H1 (cell line): ENCODE measurements around the gene CLEC10A. TPM values are rescaled to one million over a fixed set of nuclear protein-coding genes. Genes with fewer than 3 reads are reported as not detected.

Experiments
- CTCF ChIA-PET: fragments of 300-600 bp; sonication (Branson Sonifier 250); formaldehyde crosslinking; loops from one replicate; lab custom pipeline; 2021; ENCODE audit not compliant: partially characterized antibody; lab: Charles Lee
- POLR2A ChIA-PET: fragments of 300-600 bp; sonication (Branson Sonifier 250); formaldehyde crosslinking; loops from one replicate; lab custom pipeline; 2021; ENCODE audit warnings: inconsistent platforms; ENCODE audit not compliant: partially characterized antibody; lab: Charles Lee
- DNase-seq, 2 experiments: peaks; one replicate each; pipeline versions ENCODE4 v3.0.0 to v3.0.0-alpha.2; 2010 to 2022; ENCODE audit warnings: low spot score in 2 of 2, low read depth in 1 of 2, mixed read lengths in 1 of 2
- FAIRE-seq: peaks from 2 replicates; lab custom pipeline; 2011; peaks lifted over from hg19 to GRCh38; lab: Jason Lieb, UNC
- H2AFZ ChIP-seq: 2 replicates; pipeline ENCODE4 v1.8.1; 2012; ENCODE audit warnings: low read length, inconsistent platforms
- H2AK5ac ChIP-seq: 2 replicates; pipeline ENCODE4 v1.6.1; 2013; ENCODE audit warnings: low read depth, low read length
- H2BK120ac ChIP-seq: replicated peaks from 2 replicates; pipeline ENCODE3; 2013; ENCODE audit warnings: low read depth, low read length, inconsistent platforms
- H2BK12ac ChIP-seq: 2 replicates; pipeline ENCODE4 v1.6.1; 2013; ENCODE audit warnings: low read depth, low read length
- H2BK15ac ChIP-seq: 2 replicates; pipeline ENCODE4 v1.6.1; 2013; ENCODE audit warnings: low read length
- H2BK20ac ChIP-seq: 2 replicates; pipeline ENCODE4 v1.6.1; 2013; ENCODE audit warnings: low read length
- H2BK5ac ChIP-seq: 2 replicates; pipeline ENCODE4 v1.6.1; 2013; ENCODE audit warnings: low read depth, low read length
- H3K14ac ChIP-seq: 2 replicates; pipeline ENCODE4 v1.6.1; 2013; ENCODE audit warnings: inconsistent platforms; ENCODE audit not compliant: insufficient read length
- H3K18ac ChIP-seq: 2 replicates; pipeline ENCODE4 v1.6.1; 2013; ENCODE audit warnings: low read length; ENCODE audit errors: extremely low read depth
- H3K23ac ChIP-seq: 2 replicates; pipeline ENCODE4 v1.6.1; 2013; ENCODE audit warnings: inconsistent platforms; ENCODE audit not compliant: insufficient read length
- H3K23me2 ChIP-seq: 2 replicates; pipeline ENCODE4 v1.6.1; 2013; ENCODE audit warnings: low read depth, low read length
- H3K27ac ChIP-seq: 2 replicates; pipeline ENCODE4 v1.6.1; 2011; ENCODE audit warnings: low read depth, low read length, inconsistent platforms
- H3K27me3 ChIP-seq, 4 experiments: replicated peaks in 1 of 4; 1 replicate in 1 of 4; 2 replicates in 3 of 4; pipeline versions ENCODE4 v1.6.1 to v1.8.1; 2011 to 2013; ENCODE audit warnings: low read length in 3 of 4, mild to moderate bottlenecking in 3 of 4, inconsistent platforms in 2 of 4, mixed read lengths in 2 of 4, moderate library complexity in 1 of 4; ENCODE audit not compliant: control insufficient read depth in 3 of 4, insufficient read depth in 3 of 4; ENCODE audit errors: extremely low read depth in 1 of 4
- H3K36me3 ChIP-seq, 4 experiments: 2 replicates each; pipeline versions ENCODE4 v1.6.1 to v1.8.1; 2011 to 2013; ENCODE audit warnings: mild to moderate bottlenecking in 4 of 4, low read length in 3 of 4, moderate library complexity in 2 of 4, control low read depth in 1 of 4, inconsistent platforms in 1 of 4; ENCODE audit not compliant: insufficient read depth in 4 of 4, control insufficient read depth in 2 of 4
- H3K4ac ChIP-seq: replicated peaks from 2 replicates; pipeline ENCODE3; 2013; ENCODE audit warnings: low read length, low read depth, mixed read lengths, inconsistent platforms; ENCODE audit not compliant: insufficient read length
- H3K4me1 ChIP-seq, 4 experiments: replicated peaks in 1 of 4; 1 replicate in 1 of 4; 2 replicates in 3 of 4; pipeline versions ENCODE4 v1.6.1 to v1.8.1; 2011 to 2013; ENCODE audit warnings: low read length in 3 of 4, inconsistent platforms in 2 of 4, mixed read lengths in 1 of 4; ENCODE audit not compliant: insufficient read depth in 4 of 4, control insufficient read depth in 3 of 4
- H3K4me2 ChIP-seq, 2 experiments: 2 replicates each; pipeline versions ENCODE4 v1.6.1 to v1.8.1; 2011 to 2013; ENCODE audit warnings: low read depth in 2 of 2, low read length in 2 of 2, control low read depth in 1 of 2, inconsistent platforms in 1 of 2, mild to moderate bottlenecking in 1 of 2; ENCODE audit not compliant: insufficient read depth in 1 of 2
- H3K4me3 ChIP-seq, 4 experiments: fragments of 200-600, 300-600 bp in 1 of 4; sonication (generic), shearing (Covaris generic), sonication (Bioruptor Twin) in 1 of 4; 2 replicates each; pipeline versions ENCODE4 v1.5.1 to v1.8.1; 2011 to 2016; ENCODE audit warnings: low read length in 4 of 4, low read depth in 3 of 4, control low read depth in 2 of 4, inconsistent platforms in 2 of 4, mild to moderate bottlenecking in 2 of 4, mixed read lengths in 1 of 4, moderate library complexity in 1 of 4; ENCODE audit not compliant: insufficient read depth in 2 of 4; ENCODE audit errors: extremely low read depth in 1 of 4
- H3K56ac ChIP-seq: replicated peaks from 2 replicates; pipeline ENCODE3; 2013; ENCODE audit warnings: low read depth, mild to moderate bottlenecking, mixed read lengths, low read length, inconsistent platforms; ENCODE audit not compliant: insufficient read length
- H3K79me1 ChIP-seq: 2 replicates; pipeline ENCODE4 v1.6.1; 2013; ENCODE audit warnings: low read depth, low read length, control low read depth
- H3K79me2 ChIP-seq, 2 experiments: 2 replicates each; pipeline versions ENCODE4 v1.6.1 to v1.8.1; 2012 to 2013; ENCODE audit warnings: low read length in 2 of 2, mild to moderate bottlenecking in 2 of 2, inconsistent platforms in 1 of 2; ENCODE audit not compliant: insufficient read depth in 2 of 2, control insufficient read depth in 1 of 2
- H3K9ac ChIP-seq, 4 experiments: replicated peaks in 1 of 4; 1 replicate in 1 of 4; 2 replicates in 3 of 4; pipeline versions ENCODE4 v1.6.1 to v1.8.1; 2011 to 2013; ENCODE audit warnings: low read depth in 3 of 4, low read length in 3 of 4, control low read depth in 2 of 4, mild to moderate bottlenecking in 2 of 4, moderate library complexity in 2 of 4, inconsistent platforms in 1 of 4; ENCODE audit errors: extremely low read depth in 1 of 4
- H3K9me3 ChIP-seq, 2 experiments: 2 replicates each; pipeline versions ENCODE4 v1.6.1 to v1.8.1; 2012 to 2013; ENCODE audit warnings: mild to moderate bottlenecking in 2 of 2, moderate library complexity in 2 of 2, control low read depth in 1 of 2, inconsistent platforms in 1 of 2, low read depth in 1 of 2, low read length in 1 of 2, mixed read lengths in 1 of 2; ENCODE audit not compliant: insufficient read depth in 2 of 2
- H4K20me1 ChIP-seq, 2 experiments: replicated peaks in 1 of 2; 2 replicates each; pipeline versions ENCODE3 to v1.8.1; 2011 to 2013; ENCODE audit warnings: inconsistent platforms in 2 of 2, low read length in 2 of 2, mild to moderate bottlenecking in 1 of 2; ENCODE audit not compliant: insufficient read depth in 2 of 2, control insufficient read depth in 1 of 2
- H4K5ac ChIP-seq: 2 replicates; pipeline ENCODE4 v1.6.1; 2013; ENCODE audit warnings: low read length, low read depth, mixed read lengths, inconsistent platforms; ENCODE audit not compliant: insufficient read length
- H4K8ac ChIP-seq: 2 replicates; pipeline ENCODE4 v1.8.0; 2013; ENCODE audit warnings: mild to moderate bottlenecking, moderate library complexity, low read length, inconsistent platforms; ENCODE audit not compliant: insufficient read depth; ENCODE audit errors: extremely low read depth
- H4K91ac ChIP-seq: replicated peaks from 2 replicates; pipeline ENCODE3; 2013; ENCODE audit warnings: low read length, mixed read lengths, inconsistent platforms; ENCODE audit not compliant: insufficient read length
- CBX8 ChIP-seq: fragments of 300-800, 300-1000 bp; sonication (generic); IDR thresholded peaks from 2 replicates; pipeline ENCODE4 v1.7.1; 2016; ENCODE audit warnings: low read depth, low read length, borderline replicate concordance
- GTF2F1 ChIP-seq: IDR thresholded peaks from 2 replicates; pipeline ENCODE4 v1.6.1; 2012; ENCODE audit warnings: low read depth, low read length, improper control_type of control experiment, borderline replicate concordance
- KDM4A ChIP-seq: IDR thresholded peaks from one replicate; pipeline ENCODE4 v1.7.1; 2012; ENCODE audit warnings: low read depth, mild to moderate bottlenecking, moderate library complexity, low read length, inconsistent platforms; ENCODE audit not compliant: severe bottlenecking
- RBBP5 ChIP-seq: IDR thresholded peaks from 2 replicates; pipeline ENCODE4 v1.7.1; 2012; ENCODE audit warnings: low read depth, mild to moderate bottlenecking, inconsistent platforms, low read length, moderate library complexity, borderline replicate concordance
- RFX5 ChIP-seq: IDR thresholded peaks from 2 replicates; pipeline ENCODE4 v1.6.1; 2011; ENCODE audit warnings: low read depth, low read length, improper control_type of control experiment, borderline replicate concordance
- TAF7 ChIP-seq: optimal IDR thresholded peaks from 2 replicates; pipeline ENCODE3; 2011; ENCODE audit warnings: low read depth, mild to moderate bottlenecking, inconsistent platforms, low read length, moderate library complexity, borderline replicate concordance
- WGBS, 2 experiments: shearing (Covaris generic) in 1 of 2; methylation state at CpG; one replicate each; pipeline versions ENCODE4 v1.1.6 to v1.1.7; 2013 to 2015; ENCODE audit warnings: low lambda C conversion rate in 2 of 2, mixed read lengths in 2 of 2, inconsistent platforms in 1 of 2, low coverage in 1 of 2, missing lambda C conversion rate in 1 of 2; ENCODE audit not compliant: insufficient replicate concordance in 2 of 2, insufficient coverage in 1 of 2, insufficient read length in 1 of 2; ENCODE audit errors: extremely low coverage in 1 of 2, missing lambda C conversion rate in 1 of 2; 5-methylcytosine and 5-hydroxymethylcytosine counted together
- polyA plus RNA-seq, 7 experiments: library from polyadenylated mRNA; depleted of rRNA in 3 of 7; stranded (reverse) in 5 of 7; unstranded in 2 of 7; fragments of >200 nt in 5 of 7; fragments of 200-250 nt in 2 of 7; gene quantifications; 1 replicate in 5 of 7; 2 replicates in 1 of 7; 4 replicates in 1 of 7; pipeline versions ENCODE4 v1.2.1 to v1.2.3, GENCODE V29; 2011 to 2013; ENCODE audit warnings: missing spikeins in 2 of 7, mixed read lengths in 2 of 7
- total RNA-seq: library from RNA; stranded (reverse); fragmentation: NEBNext Ultra II Directional; extraction: Animal tissue kit (Norgen Biotek cat#: 25700); gene quantifications from 2 replicates; pipeline ENCODE4 v1.2.1, GENCODE V29; 2021

Gene CLEC10A
- total and polyA plus RNA-seq, 2 of the 8 experiments (the other 6 are each of a cell fraction or from before 2014, with no cell fraction given): not detected

- peaks cover 0 to 16% (median 14%) of the 10 kb centered on the region in 4 experiments; a peak in 6 of 7 replicates for H3K27me3 ChIP-seq
- H3K4me3 ChIP-seq: no peak overlapping the region
- no peak overlapping the region for H2AK5ac ChIP-seq
- ChIA-PET CTCF (interaction anchor here (0.7 to 2.4 kb wide), 5 partner anchors 14 to 152 kb away, joined by 3 to 6 read pairs (median 3); no protein-coding TSS in a partner anchor), POLR2A (interaction anchor here (1.3 to 2.7 kb wide), 2 partner anchors 10 to 17 kb away, joined by 5 to 15 read pairs; partner anchors contain the start of gene SLC16A13)
- H2BK15ac ChIP-seq: no peak overlapping the region
- H4K91ac ChIP-seq: no peak overlapping the region
- no peak for DNase-seq
- peaks cover 0 to 8% (median 3%) of the 10 kb centered on the region in 4 experiments; a peak in 1 of 8 replicates for H3K36me3 ChIP-seq
- H2AFZ ChIP-seq: no peak overlapping the region
- no peak overlapping the region for H3K9ac ChIP-seq
- no peak overlapping the region for H2BK20ac ChIP-seq
- H3K4me1 ChIP-seq: peaks cover 0 to 6% (median 3%) of the 10 kb centered on the region in 4 experiments; a peak in 6 of 7 replicates
- no peak overlapping the region for H3K18ac ChIP-seq
- no peak overlapping the region for H2BK5ac ChIP-seq
- no peaks in the 10 kb centered on the region for H4K20me1 ChIP-seq
- no peaks in the 10 kb centered on the region for H3K79me2 ChIP-seq
- no peak overlapping the region for H3K56ac ChIP-seq
- H2BK120ac ChIP-seq: no peak overlapping the region
- H3K9me3 ChIP-seq: no peaks in the 10 kb centered on the region
- FAIRE-seq: no peak
- H3K23me2 ChIP-seq: peaks cover 11% of the 10 kb centered on the region
- WGBS, 2 experiments: 71% methylated on average over 1 of the region's 1 CpG; no CpG with 5 or more reads in 1 of the 2 experiments
- no peak overlapping the region for H4K5ac ChIP-seq
- H3K4me2 ChIP-seq: no peak overlapping the region
- no peak overlapping the region for H3K14ac ChIP-seq
- H3K79me1 ChIP-seq: no peaks in the 10 kb centered on the region
- no peak overlapping the region for H3K23ac ChIP-seq
- H3K4ac ChIP-seq: no peak overlapping the region
- H4K8ac ChIP-seq: no peak overlapping the region
- H3K27ac ChIP-seq: no peak overlapping the region
- H2BK12ac ChIP-seq: no peak overlapping the region
- TF ChIP-seq KDM4A: no peak
- no peak for TF ChIP-seq RBBP5
- TF ChIP-seq CBX8: no peak
- no peak for TF ChIP-seq GTF2F1
- no peak for TF ChIP-seq RFX5
- no peak for TF ChIP-seq TAF7
These were observed 54.8 kb downstream of the CLEC10A start for GRCh38 chr17:7025245-7025644.
